SK-N-MC (cell line): ENCODE measurements around the gene AP2M1.

Experiments used
- EZH2 ChIP-seq: fragments of 200-600 bp; sonication (generic); IDR thresholded peaks from one replicate; pipeline ENCODE4 v1.6.1; 2017; ENCODE audit warnings: antibody characterized with exemption
- POLR2AphosphoS5 ChIP-seq: IDR thresholded peaks from 2 replicates; pipeline ENCODE4 v1.6.1; 2012; ENCODE audit warnings: mild to moderate bottlenecking, low read depth, low read length, borderline replicate concordance

GRCh38 chr3:184177767-184178306, 3.2 kb downstream of the AP2M1 start:
- no peak for TF ChIP-seq POLR2AphosphoS5
- TF ChIP-seq EZH2: no peak
